Adipose tissue (tissue), 3 donors: ENCODE results near the gene LSM2. TPM values are rescaled to one million over a fixed set of nuclear protein-coding genes. Genes with fewer than 3 reads are reported as not detected.

ENCODE experiments used
- H3K27ac ChIP-seq: one replicate; pipeline ENCODE4 v1.5.1; 2013; ENCODE audit warnings: low read depth, low read length
- WGBS, 3 donors: extraction: QIAGEN DNeasy Blood & Tissue Kit; methylation state at CpG; one replicate each; pipeline ENCODE4 v1.1.7; 2013; 5-methylcytosine and 5-hydroxymethylcytosine counted together
- polyA plus RNA-seq, 3 donors: library from polyadenylated mRNA; stranded (reverse); fragments of 200-250 nt; gene quantifications; one replicate each; pipeline ENCODE4 v1.2.3, GENCODE V29; 2013
- donor health status: healthy with polysubstance abuse.
- donor health status: Bipolar disorder and iron deficiency.
- donor health status: healthy.

The LSM2 gene
- polyA plus RNA-seq, 3 donors: 29.7 to 55.0 (median 38.1) TPM

- WGBS, 3 donors: 95 to 96% (median 96%) methylated on average over 22 to 23 of the region's 23 CpGs
- H3K27ac ChIP-seq: no peak overlapping the region
These were observed 25.3 kb downstream of the LSM2 start for GRCh38 chr6:31781244-31782125.

GRCh38 chr6:31780507-31781243 lies 26.1 kb downstream of the LSM2 start:
- 87 to 90% (median 88%) methylated on average over 20 of the region's 20 CpGs for WGBS, 3 donors
- H3K27ac ChIP-seq: no peak overlapping the region

GRCh38 chr6:31779908-31780307 lies 26.9 kb downstream of the LSM2 start:
- H3K27ac ChIP-seq: no peak overlapping the region
- 92 to 93% (median 93%) methylated on average over 10 of the region's 10 CpGs for WGBS, 3 donors

GRCh38 chr6:31778999-31779885 lies 27.5 kb downstream of the LSM2 start:
- no peak overlapping the region for H3K27ac ChIP-seq
- 93 to 95% (median 93%) methylated on average over 35 to 43 of the region's 43 CpGs for WGBS, 3 donors

GRCh38 chr6:31778193-31778592 lies 28.6 kb downstream of the LSM2 start:
- 84 to 99% (median 96%) methylated on average over 5 of the region's 5 CpGs for WGBS, 3 donors
- no peak overlapping the region for H3K27ac ChIP-seq

GRCh38 chr6:31777667-31778050 lies 29.1 kb downstream of the LSM2 start:
- H3K27ac ChIP-seq: no peak overlapping the region
- 88 to 95% (median 91%) methylated on average over 5 of the region's 5 CpGs for WGBS, 3 donors

GRCh38 chr6:31776989-31777666 lies 29.6 kb downstream of the LSM2 start, which contains the start of gene VWA7:
Gene VWA7 (minus strand): TSS chr6:31777328. CDS start chr6:31776779, 549 bp downstream.
- H3K27ac ChIP-seq: no peak within 1 kb of the TSS
- 9 to 15% (median 13%) methylated on average over 14 to 15 of the region's 15 CpGs for WGBS, 3 donors

- WGBS, 3 donors: 27 to 43% (median 28%) methylated on average over 10 to 14 of the region's 14 CpGs
- H3K27ac ChIP-seq: no peak overlapping the region
These were observed 30.2 kb downstream of the LSM2 start for GRCh38 chr6:31776485-31776988.

- 88 to 89% (median 89%) methylated on average over 32 of the region's 32 CpGs for WGBS, 3 donors
These were observed 30.9 kb downstream of the LSM2 start for GRCh38 chr6:31775633-31776484.

GRCh38 chr6:31775184-31775583 lies 31.6 kb downstream of the LSM2 start:
- WGBS, 3 donors: 60 to 80% (median 65%) methylated on average over 4 of the region's 4 CpGs
- H3K27ac ChIP-seq: no peak overlapping the region

More at GRCh38 chr6:31775633-31776484, 30.9 kb downstream of the LSM2 start:
- no peak overlapping the region for H3K27ac ChIP-seq

- 67 to 82% (median 77%) methylated on average over 4 of the region's 4 CpGs for WGBS, 3 donors
- H3K27ac ChIP-seq: no peak overlapping the region
These were observed 34.8 kb downstream of the LSM2 start for GRCh38 chr6:31771992-31772358.

- WGBS, 3 donors: 76 to 90% (median 83%) methylated on average over 2 of the region's 2 CpGs
- no peak overlapping the region for H3K27ac ChIP-seq
These were observed 35.9 kb downstream of the LSM2 start for GRCh38 chr6:31770860-31771259.

GRCh38 chr6:31769684-31770371 lies 36.9 kb downstream of the LSM2 start:
- H3K27ac ChIP-seq: no peak overlapping the region
- 48 to 61% (median 56%) methylated on average over 12 of the region's 12 CpGs for WGBS, 3 donors

GRCh38 chr6:31768363-31769257 lies 38.2 kb downstream of the LSM2 start:
- 85 to 89% (median 88%) methylated on average over 18 of the region's 18 CpGs for WGBS, 3 donors
- no peak overlapping the region for H3K27ac ChIP-seq

- 75 to 84% (median 80%) methylated on average over 6 of the region's 6 CpGs for WGBS, 3 donors
These were observed 39.6 kb downstream of the LSM2 start for GRCh38 chr6:31767096-31767645.

More at GRCh38 chr6:31767096-31767645, 39.6 kb downstream of the LSM2 start:
- H3K27ac ChIP-seq: no peak overlapping the region
